ENCODE measurements around the gene PITX1.

Gene PITX1

GRCh38 chr5:135062216-135063055 lies 28.4 kb upstream of the PITX1 start:
- no peak for DNase-seq (ENCODE audit: low read depth)

GRCh38 chr5:135061001-135061400 lies 27.0 kb upstream of the PITX1 start:
- no peak for DNase-seq (ENCODE audit: low read depth)

DNA sequence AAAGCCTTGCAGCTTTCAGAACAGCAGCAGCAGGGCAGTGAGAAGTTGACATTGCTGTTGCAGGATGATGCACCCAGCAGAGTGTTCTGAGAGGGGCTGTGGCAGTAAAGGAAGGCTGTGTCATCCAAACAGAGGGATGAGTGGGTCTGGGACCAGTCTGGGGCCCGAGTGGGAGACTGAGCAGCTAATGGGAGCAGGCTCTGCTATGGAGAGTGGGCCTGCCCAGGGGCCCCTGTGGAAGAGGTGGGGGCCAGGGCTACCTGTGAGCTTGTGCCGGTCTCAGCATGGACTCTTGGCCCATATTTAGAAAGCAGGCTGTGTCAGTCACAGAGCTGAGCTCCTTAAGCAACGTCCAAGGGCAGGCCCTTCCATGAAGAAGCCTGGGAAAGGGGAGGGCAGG lies 26.0 kb upstream of the PITX1 start:
- DNase-seq (ENCODE audit: low read depth), result no peak

DNA sequence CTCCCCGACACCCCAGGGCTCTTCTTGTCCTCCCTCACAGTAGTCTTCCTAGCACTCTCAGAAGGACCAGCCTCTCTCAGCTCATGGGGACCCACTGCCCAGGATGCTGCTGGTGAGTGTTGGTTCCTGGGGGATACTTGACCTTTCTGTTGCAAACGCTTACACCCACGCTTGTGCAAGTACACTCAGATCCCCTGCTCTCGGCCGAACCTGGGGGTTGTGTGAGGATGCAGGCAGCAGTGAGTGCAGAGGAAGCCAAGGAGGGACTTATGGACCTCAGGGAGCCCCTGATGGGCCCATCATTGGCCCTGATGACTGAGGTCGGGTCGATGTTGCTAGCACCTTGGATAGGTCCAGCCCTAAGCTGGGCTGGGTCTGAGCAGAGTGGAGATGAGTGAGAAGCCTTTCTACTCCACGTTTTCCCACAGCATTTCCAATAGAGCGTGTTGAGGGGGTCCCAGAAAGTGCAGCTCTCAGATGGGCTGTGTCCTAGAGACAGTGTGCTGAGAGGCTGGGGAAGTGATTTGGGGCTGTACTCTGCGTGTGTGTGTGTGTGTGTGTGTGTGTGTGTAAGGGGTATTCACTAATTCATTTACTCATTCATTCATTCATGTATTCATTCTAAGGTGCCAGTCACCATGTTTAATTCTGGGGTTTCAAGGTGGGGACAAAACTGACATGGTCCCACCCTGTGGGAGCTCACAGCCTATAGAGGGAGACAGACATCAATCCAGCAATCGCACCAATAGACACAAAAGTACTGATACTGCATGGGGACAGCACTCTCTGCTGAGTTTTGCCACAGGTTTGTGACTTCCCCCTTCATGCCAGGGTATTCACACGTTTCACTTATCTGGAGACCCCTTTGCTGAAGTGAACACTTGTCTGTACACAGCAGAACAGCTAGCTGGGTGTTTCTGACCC lies 25.2 kb upstream of the PITX1 start:
- no peak for DNase-seq (ENCODE audit: low read depth)

- no peak for DNase-seq (ENCODE audit: low read depth)
These were observed 24.3 kb upstream of the PITX1 start for GRCh38 chr5:135058331-135058732.

DNA sequence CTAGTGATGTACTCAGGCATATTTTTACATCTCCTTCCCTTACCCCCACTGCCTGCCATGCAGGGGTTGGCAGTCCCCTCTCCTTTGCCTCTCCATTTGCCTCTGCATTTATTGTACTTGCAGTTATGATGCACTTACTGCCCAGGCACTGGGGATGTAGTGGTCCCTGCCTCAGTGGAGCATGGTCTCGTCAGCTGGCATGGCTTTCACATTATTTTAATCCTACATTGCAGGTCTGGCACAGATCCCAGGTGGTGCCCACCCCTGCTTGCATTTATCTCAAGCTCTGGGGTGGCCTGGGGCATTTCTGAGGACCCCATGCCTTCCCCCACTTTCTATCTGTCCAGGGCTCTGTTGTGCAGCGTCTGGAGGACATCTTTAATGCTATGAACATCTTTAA lies 23.2 kb upstream of the PITX1 start:
- DNase-seq (ENCODE audit: low read depth), result no peak

DNA sequence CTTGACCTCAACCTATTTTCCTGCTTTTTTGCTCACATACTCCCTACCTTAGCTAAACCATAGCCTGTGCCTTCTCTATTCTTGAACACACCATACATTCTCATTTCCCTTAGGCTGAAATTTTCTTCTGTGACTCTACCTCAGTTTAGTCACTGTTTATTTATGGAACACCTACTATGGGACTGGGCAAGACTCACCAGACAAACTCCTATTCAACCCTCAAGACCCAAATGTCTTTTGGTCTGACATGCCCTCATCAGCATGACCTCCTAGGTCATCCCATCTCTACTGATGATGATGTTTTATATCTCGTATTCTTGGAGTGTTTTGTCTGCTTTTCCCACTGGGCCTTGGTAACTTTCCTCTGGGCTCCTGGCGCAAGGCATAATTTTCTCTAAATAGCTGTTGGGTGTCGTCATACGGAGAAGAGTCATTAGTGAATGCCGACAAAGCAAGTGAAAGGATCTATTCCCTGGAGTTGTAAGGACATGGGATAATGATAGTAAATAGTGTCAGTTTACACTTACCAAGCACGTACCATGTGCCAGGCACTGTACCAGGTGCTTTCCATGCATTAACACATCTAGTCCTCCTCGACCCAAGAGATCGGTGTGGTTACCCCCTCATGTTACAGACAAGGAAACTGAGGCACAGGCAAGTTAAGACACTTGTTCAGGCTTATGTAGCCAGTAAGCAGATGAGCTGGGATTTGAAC lies 22.4 kb upstream of the PITX1 start:
- no peak for DNase-seq (ENCODE audit: low read depth)

- no peak for DNase-seq (ENCODE audit: low read depth)
These were observed 21.4 kb upstream of the PITX1 start for GRCh38 chr5:135055396-135055795.

GRCh38 chr5:135054546-135054945 lies 20.5 kb upstream of the PITX1 start:
- no peak for DNase-seq (ENCODE audit: low read depth)

GRCh38 chr5:135053989-135054388 lies 20.0 kb upstream of the PITX1 start:
- DNase-seq (ENCODE audit: low read depth), result no peak

GRCh38 chr5:135053278-135053677 lies 19.2 kb upstream of the PITX1 start:
- DNase-seq (ENCODE audit: low read depth), result no peak

DNA sequence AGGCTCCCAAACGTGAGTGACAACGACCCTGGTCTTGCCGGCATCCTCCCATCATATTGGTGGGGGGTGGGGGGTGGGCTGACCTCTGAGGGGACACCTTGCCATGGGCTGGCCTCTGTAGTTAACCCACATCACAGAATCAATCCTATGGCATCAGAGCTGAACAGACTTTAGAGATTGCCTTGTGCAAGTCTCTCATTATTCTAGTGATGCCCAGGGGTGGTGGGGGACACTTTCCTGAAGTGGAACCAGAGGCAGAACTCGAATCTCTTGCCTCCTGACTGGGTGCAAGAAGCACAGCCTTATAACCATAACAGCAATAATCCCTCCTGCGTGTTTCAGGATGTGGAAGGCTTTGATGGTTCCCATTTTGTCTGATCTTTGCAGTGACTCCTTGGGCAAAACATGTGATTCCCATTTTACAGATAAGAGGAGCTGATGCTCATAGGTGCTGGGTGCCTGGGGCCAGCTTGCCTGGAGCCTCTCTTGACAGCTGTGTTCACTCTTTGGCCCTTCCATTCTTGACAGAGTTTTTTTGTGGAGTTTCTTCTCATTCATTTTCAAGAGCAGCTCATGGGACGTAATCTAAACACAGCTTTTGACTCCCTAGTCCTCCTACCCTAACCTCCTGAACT lies 18.6 kb upstream of the PITX1 start:
- no peak for DNase-seq (ENCODE audit: low read depth)

GRCh38 chr5:135051872-135052271 lies 17.8 kb upstream of the PITX1 start:
- no peak for DNase-seq (ENCODE audit: low read depth)

- no peak for DNase-seq (ENCODE audit: low read depth)
These were observed 17.4 kb upstream of the PITX1 start for GRCh38 chr5:135051399-135051798.

GRCh38 chr5:135050244-135050767 lies 16.3 kb upstream of the PITX1 start:
- no peak for DNase-seq (ENCODE audit: low read depth)

- DNase-seq (ENCODE audit: low read depth), result no peak
These were observed 14.9 kb upstream of the PITX1 start for GRCh38 chr5:135048930-135049329.

DNA sequence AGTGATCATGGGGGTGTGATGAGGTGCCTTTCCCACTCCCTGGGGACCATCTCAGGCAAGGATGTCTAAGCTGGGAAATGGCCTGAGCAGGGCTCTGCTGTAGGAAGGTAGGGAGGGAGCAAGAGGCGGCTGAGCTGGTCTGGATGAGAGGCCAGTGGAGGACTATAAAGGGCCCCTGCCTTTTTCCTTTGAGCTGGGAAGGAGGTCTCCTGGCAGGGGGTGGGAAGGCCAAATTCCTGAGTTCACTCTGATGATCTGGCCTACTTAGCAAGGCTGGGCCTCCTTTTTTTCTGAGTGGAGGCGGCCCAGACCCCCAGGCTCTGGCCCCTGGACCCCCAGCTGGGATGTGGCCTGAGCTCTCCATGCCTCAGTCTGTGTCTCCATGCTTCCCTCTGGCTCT lies 14.3 kb upstream of the PITX1 start:
- no peak for DNase-seq (ENCODE audit: low read depth)

DNA sequence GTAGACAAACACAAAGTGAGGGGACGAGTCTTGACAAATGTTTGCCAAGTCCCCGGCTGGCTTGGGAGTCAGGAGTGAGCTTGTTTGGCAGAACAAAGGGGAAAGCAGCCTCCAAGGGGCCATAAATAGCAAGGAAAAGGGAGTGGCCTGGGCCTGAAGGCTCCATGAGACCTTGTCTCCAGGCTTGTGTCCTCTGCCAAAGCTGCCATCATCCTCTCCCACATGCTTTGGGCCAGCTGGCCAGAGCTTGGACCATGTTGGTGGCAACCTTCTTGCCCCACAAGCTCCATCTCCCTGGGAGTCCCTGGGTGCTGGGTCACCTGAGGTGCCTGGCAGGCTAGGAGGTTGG lies 13.3 kb upstream of the PITX1 start:
- DNase-seq (ENCODE audit: low read depth), result no peak

DNA sequence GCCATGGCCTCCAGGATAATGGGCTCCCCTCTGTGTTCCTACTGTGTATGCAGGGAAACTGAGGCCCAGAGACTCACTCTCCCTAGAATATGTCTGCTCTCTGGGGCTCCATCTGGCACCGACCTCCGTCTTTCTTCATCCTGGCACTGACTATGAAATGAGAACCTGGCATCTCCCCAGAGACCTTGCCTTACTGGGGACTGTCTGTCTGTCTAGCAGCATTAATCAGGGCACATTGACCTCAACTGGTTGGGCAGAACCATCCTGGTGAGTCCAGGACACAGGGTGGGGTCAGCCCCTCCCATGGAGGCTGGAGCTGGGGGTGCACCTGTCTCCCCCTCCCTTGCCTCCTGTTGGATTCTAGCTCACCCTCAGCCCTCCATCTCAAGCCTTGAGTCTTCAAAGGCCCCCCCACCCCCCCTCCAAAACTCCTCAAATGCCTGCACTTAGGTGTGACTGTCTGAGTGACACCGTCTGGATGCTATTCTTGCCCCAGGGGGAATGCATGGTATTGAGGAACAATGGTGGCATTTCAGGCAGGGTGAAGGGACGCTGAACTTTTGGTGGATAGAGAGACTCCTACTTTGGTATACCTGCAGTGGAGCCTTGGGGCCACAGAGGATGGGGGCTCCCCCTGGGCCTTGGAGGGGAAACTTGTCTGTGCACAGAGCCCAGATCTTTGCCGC lies 12.8 kb upstream of the PITX1 start:
- no peak for DNase-seq (ENCODE audit: low read depth)

DNA sequence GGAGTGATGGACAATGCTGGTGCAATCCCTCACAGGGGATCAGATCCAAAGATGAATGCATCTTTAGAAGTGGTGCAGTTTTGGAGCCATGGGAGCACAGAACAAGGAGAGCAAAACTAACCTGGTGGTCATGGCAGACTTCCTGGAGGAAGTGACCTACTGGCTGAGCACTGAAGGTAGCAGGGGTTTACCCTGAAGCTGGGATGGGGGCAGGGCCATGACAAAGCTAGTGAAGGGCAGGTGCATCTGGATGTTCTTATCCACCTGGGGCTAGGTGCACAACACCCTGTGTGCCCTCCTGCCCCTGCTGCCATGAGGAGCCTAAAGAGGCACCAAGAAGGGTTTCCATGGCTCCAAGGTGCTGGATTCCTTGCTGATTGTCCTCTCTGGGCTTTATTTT lies 11.5 kb upstream of the PITX1 start:
- DNase-seq (ENCODE audit: low read depth), result no peak

DNA sequence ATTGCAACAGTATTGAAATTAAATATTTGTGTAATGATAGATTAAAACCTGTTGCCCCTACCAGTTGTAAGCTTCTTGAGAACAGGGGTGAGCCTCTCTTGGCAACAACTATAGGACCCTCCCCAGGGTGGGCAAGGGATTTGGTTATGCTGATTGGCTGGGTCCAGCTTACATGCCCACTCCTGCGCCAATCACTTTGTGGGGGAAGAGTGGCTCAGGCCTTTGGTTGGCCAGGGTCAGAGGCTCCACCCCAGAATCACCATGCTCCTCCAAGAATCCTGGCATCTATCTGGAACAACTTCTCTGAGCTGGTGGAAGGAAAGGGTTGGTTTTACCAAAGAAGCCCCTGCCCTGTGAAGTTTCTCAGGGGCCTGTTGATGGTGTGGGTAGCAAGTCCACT lies 8.6 kb upstream of the PITX1 start:
- DNase-seq (ENCODE audit: low read depth), result no peak

Data from T follicular helper cell (primary cell).